Thyroid gland (tissue), 4 donors: Measurements from ENCODE around the gene WIPI1. TPM values are rescaled to one million over a fixed set of nuclear protein-coding genes. Genes with fewer than 3 reads are reported as not detected.
A peak's percentile ranks its signal among the peaks of the same experiment; 100 is the strongest.

Experiments used
- DNase-seq, 2 donors: peaks; one replicate each; pipeline ENCODE4 v3.0.0-alpha.2; 2019
- H3K27ac ChIP-seq, 3 donors: fragments of 200-600 bp; sonication (generic); 1 replicate in 2 of 3; 2 replicates in 1 of 3; pipeline ENCODE4 v1.5.1; 2016 to 2019; ENCODE audit warnings: mild to moderate bottlenecking in 1 of 3, moderate library complexity in 1 of 3
- H3K27me3 ChIP-seq: fragments of 200-600 bp; sonication (generic); one replicate; pipeline ENCODE4 v1.5.1; 2019
- H3K36me3 ChIP-seq, 2 donors: fragments of 200-600 bp; sonication (generic); one replicate each; pipeline ENCODE4 v1.5.1; 2016 to 2019
- H3K4me1 ChIP-seq, 2 donors: fragments of 200-600 bp; sonication (generic); one replicate each; pipeline ENCODE4 v1.5.1; 2017 to 2019
- H3K4me3 ChIP-seq, 3 donors: fragments of 200-600 bp; sonication (generic); replicated peaks in 1 of 3; 1 replicate in 2 of 3; 2 replicates in 1 of 3; pipeline ENCODE4 v1.5.1; 2016; ENCODE audit warnings: mild to moderate bottlenecking in 1 of 3
- H3K9me3 ChIP-seq: fragments of 200-600 bp; sonication (generic); one replicate; pipeline ENCODE4 v1.5.1; 2017
- CTCF ChIP-seq, 6 experiments: fragments of 200-600 bp in 3 of 6; fragments of 450-650 bp in 3 of 6; sonication (generic) in 3 of 6; IDR thresholded peaks; one replicate each; pipeline ENCODE4 v1.5.1; 2016 to 2019; ENCODE audit warnings: antibody characterized with exemption in 6 of 6, mild to moderate bottlenecking in 2 of 6, inconsistent platforms in 1 of 6, moderate library complexity in 1 of 6
- POLR2A ChIP-seq, 2 donors: fragments of 450-650 bp; IDR thresholded peaks; one replicate each; pipeline ENCODE4 v1.6.1; 2017; ENCODE audit warnings: antibody characterized with exemption in 2 of 2, mild to moderate bottlenecking in 2 of 2, moderate library complexity in 1 of 2
- WGBS, 2 donors: methylation state at CpG; one replicate each; pipeline ENCODE4 v1.1.5; 2017; 5-methylcytosine and 5-hydroxymethylcytosine counted together
- intact Hi-C: fragments of 100-400 bp; cut with DNase I; formaldehyde crosslinking; loops from one replicate; pipeline ENCODE4 v1.15.1; 2023
- total RNA-seq, 4 donors: library from RNA; depleted of rRNA; stranded (reverse); fragments of >200 nt; gene quantifications; one replicate each; pipeline ENCODE4 v1.2.3, GENCODE V29; 2016

Gene WIPI1
- total RNA-seq, 4 donors from 2014 or later: 50.0 to 89.8 (median 78.4) TPM

- Histone ChIP-seq H3K4me3 (no peak overlapping the region), H3K27me3 (no peaks in the 10 kb centered on the region), H3K27ac (no peak overlapping the region), H3K4me1 (peaks cover 0 to 6% of the 10 kb centered on the region in 2 donors), H3K9me3 (no peaks in the 10 kb centered on the region), H3K36me3 (no peaks in the 10 kb centered on the region)
- WGBS, 2 donors: 84 to 93% methylated on average over 1 of the region's 1 CpG
- no peak for TF ChIP-seq POLR2A (IDR thresholded peaks at IDR 0.05)
- DNase-seq: no peak
- intact Hi-C loops: no loop called here
Measured at GRCh38 chr17:68403122-68403521, 54.2 kb downstream of the WIPI1 start.

DNA sequence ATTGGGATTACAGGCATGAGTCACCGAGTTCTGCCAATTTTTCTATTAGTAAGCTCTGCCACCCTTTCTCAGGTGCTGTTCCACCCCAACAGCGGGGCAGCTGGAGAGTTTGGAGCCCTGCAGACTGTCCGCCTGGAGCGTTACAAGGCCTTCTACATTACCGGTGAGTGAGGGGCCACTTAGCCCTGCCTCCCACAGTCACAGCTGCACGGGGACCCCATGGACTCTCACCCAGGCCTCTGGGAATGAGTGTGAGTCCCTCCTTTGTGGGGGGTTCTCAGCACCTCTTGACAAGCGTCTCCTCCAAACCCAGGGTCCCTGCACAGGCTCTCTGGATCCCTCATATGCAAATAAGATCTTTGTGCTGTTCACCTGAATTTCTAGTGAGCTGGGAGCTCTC lies 56.0 kb downstream of the WIPI1 start:
- TF ChIP-seq POLR2A (IDR thresholded peaks at IDR 0.05): no peak
- TF ChIP-seq CTCF (IDR thresholded peaks at IDR 0.05): no peak
- H3K4me1 ChIP-seq: peaks cover 0 to 6% of the 10 kb centered on the region in 2 donors
- 93 to 95% methylated on average over 7 of the region's 7 CpGs for WGBS, 2 donors
- no peaks in the 10 kb centered on the region for H3K27me3 ChIP-seq
- no peak for DNase-seq
- H3K27ac ChIP-seq: no peak overlapping the region
- H3K9me3 ChIP-seq: no peaks in the 10 kb centered on the region
- no peak overlapping the region for H3K4me3 ChIP-seq
- intact Hi-C loops: no loop called here
- no peaks in the 10 kb centered on the region for H3K36me3 ChIP-seq

DNA sequence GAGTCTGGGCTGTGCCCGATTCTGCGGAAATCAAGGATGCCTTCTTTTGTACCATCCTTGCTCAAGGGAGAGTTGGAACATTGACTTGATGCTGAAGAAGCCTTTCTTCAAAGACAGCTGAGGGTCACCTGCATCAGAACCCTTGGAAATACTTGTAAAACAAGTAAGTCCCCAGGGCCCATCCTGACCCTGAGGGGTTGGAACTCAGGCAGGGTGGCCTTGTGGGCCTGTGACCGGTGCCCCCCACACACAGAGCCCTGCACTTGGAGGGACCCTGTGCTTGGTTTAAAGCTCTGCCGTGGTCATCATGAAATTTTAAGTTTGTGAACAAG lies 56.9 kb downstream of the WIPI1 start:
- 78 to 92% methylated on average over 4 of the region's 4 CpGs for WGBS, 2 donors
- DNase-seq: no peak
- Histone ChIP-seq H3K27ac (no peak overlapping the region), H3K27me3 (no peaks in the 10 kb centered on the region), H3K4me1 (peaks cover 0 to 6% of the 10 kb centered on the region in 2 donors), H3K36me3 (no peaks in the 10 kb centered on the region), H3K4me3 (no peak overlapping the region), H3K9me3 (no peaks in the 10 kb centered on the region)
- TF ChIP-seq CTCF (IDR thresholded peaks at IDR 0.05) (no peak), POLR2A (IDR thresholded peaks at IDR 0.05) (no peak)
- intact Hi-C loops: no loop called here

DNA sequence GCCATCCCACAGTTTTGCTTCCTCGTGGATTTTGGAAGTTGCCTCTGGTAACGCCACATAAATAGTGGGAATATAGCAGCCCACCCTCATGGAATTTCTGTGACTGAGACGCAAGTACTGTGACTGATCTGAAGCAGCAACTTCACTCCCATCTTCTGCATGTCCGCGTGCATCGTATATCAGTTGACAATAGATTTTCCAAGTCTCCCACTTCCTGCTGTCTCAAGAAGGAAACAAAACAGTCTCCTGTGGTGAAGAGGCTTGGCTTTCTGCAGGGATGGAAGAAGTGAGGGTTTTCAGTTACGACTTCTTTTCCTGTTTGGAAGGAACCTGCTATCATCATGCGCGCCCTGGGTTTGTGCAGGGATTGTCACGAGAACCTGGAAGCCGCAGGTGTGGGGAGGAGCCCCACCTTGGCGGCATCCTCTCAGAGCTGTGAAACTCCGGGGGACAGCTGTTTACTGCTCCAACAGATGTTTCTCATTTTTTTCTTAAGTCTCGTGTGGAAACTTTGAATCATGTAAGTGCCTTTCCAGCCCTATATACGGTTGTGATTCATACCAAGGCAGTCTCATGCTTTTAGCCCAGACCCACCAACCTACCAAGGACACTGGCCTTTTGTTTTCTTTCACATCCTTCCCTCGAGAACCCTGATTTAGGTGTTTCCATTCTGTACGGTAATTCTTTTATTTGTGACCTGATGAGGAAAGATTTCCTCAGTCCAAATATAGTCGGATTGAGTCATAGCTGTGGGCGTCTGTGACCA lies 57.5 kb downstream of the WIPI1 start:
- no peaks in the 10 kb centered on the region for H3K27me3 ChIP-seq
- no peak overlapping the region for H3K27ac ChIP-seq
- H3K9me3 ChIP-seq: no peaks in the 10 kb centered on the region
- no peak for DNase-seq
- H3K4me1 ChIP-seq: peaks cover 0 to 6% of the 10 kb centered on the region in 2 donors
- no peak overlapping the region for H3K4me3 ChIP-seq
- intact Hi-C loops: no loop called here
- 73 to 74% methylated on average over 18 to 19 of the region's 19 CpGs for WGBS, 2 donors
- no peaks in the 10 kb centered on the region for H3K36me3 ChIP-seq
- TF ChIP-seq POLR2A (IDR thresholded peaks at IDR 0.05): no peak
- no peak for TF ChIP-seq CTCF (IDR thresholded peaks at IDR 0.05)

DNA sequence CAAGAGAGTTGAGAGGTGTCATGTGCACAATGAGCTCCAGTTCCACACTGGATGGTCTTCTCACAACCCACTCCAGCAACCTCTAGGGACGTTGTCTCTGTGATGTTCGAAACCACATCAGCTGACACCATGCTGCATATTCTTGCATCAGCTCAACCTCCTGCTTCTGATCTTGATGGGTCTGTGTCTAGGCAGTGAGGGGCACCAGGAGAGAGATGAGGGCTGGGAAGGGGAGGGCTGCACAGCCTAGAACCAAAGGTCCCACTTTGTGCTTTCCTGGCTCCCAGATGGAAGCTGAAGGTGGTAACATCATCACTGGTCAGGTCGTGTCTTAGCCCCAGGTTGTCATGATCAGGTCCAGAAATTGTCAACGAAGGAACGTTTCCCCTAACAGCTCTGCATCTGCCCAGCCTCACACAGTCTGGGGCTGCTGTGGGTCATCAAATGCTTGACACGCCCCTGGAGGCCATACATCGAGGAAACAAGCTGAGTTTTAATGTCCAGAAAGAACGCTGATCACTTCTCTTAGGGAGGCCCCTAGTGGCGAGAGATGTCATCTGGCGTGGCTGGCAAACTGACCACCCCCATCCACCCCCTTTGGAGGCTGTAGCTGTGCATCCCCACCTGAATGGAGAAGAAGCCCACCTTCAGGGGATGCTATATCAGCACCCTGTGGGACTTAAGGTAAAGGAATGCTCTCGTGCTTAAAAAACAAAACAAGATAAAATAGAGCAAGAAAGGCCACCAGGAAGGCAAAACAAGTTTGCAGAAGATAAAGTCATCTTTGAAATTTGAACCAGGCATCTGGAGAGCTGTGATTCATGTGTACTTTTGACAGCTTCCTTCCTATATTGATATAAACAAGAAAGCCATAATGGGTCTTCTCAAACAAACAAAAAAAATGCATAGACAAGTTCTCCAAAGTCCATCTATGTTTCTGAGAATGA lies 58.3 kb downstream of the WIPI1 start:
- WGBS, 2 donors: 29% methylated on average over 8 to 11 of the region's 11 CpGs
- Histone ChIP-seq H3K4me3 (no peak overlapping the region), H3K4me1 (peaks cover 0 to 6% of the 10 kb centered on the region in 2 donors), H3K27me3 (no peaks in the 10 kb centered on the region), H3K36me3 (no peaks in the 10 kb centered on the region), H3K9me3 (no peaks in the 10 kb centered on the region), H3K27ac (no peak overlapping the region)
- TF ChIP-seq CTCF (IDR thresholded peaks at IDR 0.05) (peak; percentile 29 to 67 (median 48)), POLR2A (IDR thresholded peaks at IDR 0.05) (no peak)
- peak; percentile 37 to 40 for DNase-seq
- intact Hi-C loops: no loop called here
